IMR-90 (cell line): ENCODE results near the gene SLC7A6OS. TPM values are rescaled to one million over a fixed set of nuclear protein-coding genes. Genes with fewer than 3 reads are reported as not detected.

ENCODE experiments used
- ATAC-seq: fragments of 200-7000 bp; cut with Tn5 transposase; 2 replicates; pipeline ENCODE4 v1.9.1; 2020; ENCODE audit warnings: low read depth, mild to moderate bottlenecking, moderate library complexity
- BruUV-seq: library from RNA; stranded (reverse); fragments of 400-500 nt; replicated peaks from 2 replicates; lab custom pipeline; 2021; lab: Mats Ljungman, UMichigan
- CTCF ChIA-PET: fragments of 300-600 bp; formaldehyde crosslinking; extraction: SDS; loops from one replicate; lab custom pipeline; 2021; ENCODE audit warnings: antibody characterized with exemption; lab: Yijun Ruan, JAX
- POLR2A ChIA-PET: fragments of 300-600 bp; sonication (Branson Sonifier 250); formaldehyde crosslinking; loops from one replicate; lab custom pipeline; 2022; ENCODE audit warnings: antibody characterized with exemption; ENCODE audit not compliant: unreplicated experiment; lab: Charles Lee
- DNase-seq: peaks from one replicate; pipeline ENCODE4 v3.0.0; 2013
- H2AFZ ChIP-seq: replicated peaks from 2 replicates; pipeline ENCODE3; 2013; ENCODE audit warnings: low read length, mild to moderate bottlenecking; ENCODE audit not compliant: poor library complexity
- H2AK5ac ChIP-seq: 2 replicates; pipeline ENCODE4 v1.6.1; 2013; ENCODE audit warnings: low read depth, low read length, inconsistent platforms
- H2AK9ac ChIP-seq: replicated peaks from 2 replicates; pipeline ENCODE3; 2013; ENCODE audit warnings: mild to moderate bottlenecking, low read depth, low read length, moderate library complexity; ENCODE audit not compliant: poor library complexity
- H2BK120ac ChIP-seq: 2 replicates; pipeline ENCODE4 v1.6.1; 2013; ENCODE audit warnings: low read depth, low read length, inconsistent platforms
- H2BK15ac ChIP-seq: 3 replicates; pipeline ENCODE4 v1.6.1; 2013; ENCODE audit warnings: low read depth, low read length, inconsistent platforms
- H2BK20ac ChIP-seq: 2 replicates; pipeline ENCODE4 v1.6.1; 2013; ENCODE audit warnings: low read depth, mild to moderate bottlenecking, inconsistent platforms, low read length, moderate library complexity
- H2BK5ac ChIP-seq: 2 replicates; pipeline ENCODE4 v1.6.1; 2013; ENCODE audit warnings: mild to moderate bottlenecking, low read depth, low read length, inconsistent platforms; ENCODE audit not compliant: poor library complexity, severe bottlenecking
- H3K14ac ChIP-seq: replicated peaks from 2 replicates; pipeline ENCODE4 v1.6.1; 2013; ENCODE audit warnings: low read depth, low read length, inconsistent platforms
- H3K18ac ChIP-seq: 2 replicates; pipeline ENCODE4 v1.6.1; 2013; ENCODE audit warnings: low read depth, low read length, control low read depth
- H3K23ac ChIP-seq: 2 replicates; pipeline ENCODE4 v1.6.1; 2013; ENCODE audit warnings: low read depth, low read length, inconsistent platforms
- H3K27ac ChIP-seq: 2 replicates; pipeline ENCODE4 v1.5.1; 2013; ENCODE audit warnings: mild to moderate bottlenecking, control low read depth, low read length; ENCODE audit not compliant: insufficient read depth
- H3K27me3 ChIP-seq: 2 replicates; pipeline ENCODE4 v1.6.1; 2013; ENCODE audit warnings: low read length; ENCODE audit not compliant: control insufficient read depth, insufficient read depth
- H3K36me3 ChIP-seq: 2 replicates; pipeline ENCODE4 v1.6.1; 2013; ENCODE audit warnings: low read length, mixed read lengths; ENCODE audit not compliant: control insufficient read depth, insufficient read depth
- H3K4ac ChIP-seq: 2 replicates; pipeline ENCODE4 v1.6.1; 2013; ENCODE audit warnings: low read depth, low read length, inconsistent platforms
- H3K4me1 ChIP-seq: 2 replicates; pipeline ENCODE4 v1.6.1; 2013; ENCODE audit warnings: low read length, mixed read lengths; ENCODE audit not compliant: control insufficient read depth, insufficient read depth
- H3K4me2 ChIP-seq: 2 replicates; pipeline ENCODE4 v1.6.1; 2013; ENCODE audit warnings: low read depth, mild to moderate bottlenecking, control low read depth, low read length, moderate library complexity
- H3K4me3 ChIP-seq: 2 replicates; pipeline ENCODE4 v1.5.1; 2013; ENCODE audit warnings: low read depth, mild to moderate bottlenecking, control low read depth, low read length, moderate library complexity; ENCODE audit not compliant: insufficient read depth
- H3K56ac ChIP-seq: 2 replicates; pipeline ENCODE4 v1.6.1; 2013; ENCODE audit warnings: low read length, inconsistent platforms; ENCODE audit not compliant: insufficient read depth; ENCODE audit errors: extremely low read depth
- H3K79me1 ChIP-seq, 2 experiments: 2 replicates each; pipeline ENCODE4 v1.6.1; 2013; ENCODE audit warnings: low read length in 2 of 2, inconsistent platforms in 1 of 2, low read depth in 1 of 2
- H3K9ac ChIP-seq: 2 replicates; pipeline ENCODE4 v1.6.1; 2013; ENCODE audit warnings: low read depth, low read length, control low read depth
- H3K9me1 ChIP-seq: 2 replicates; pipeline ENCODE4 v1.6.1; 2013; ENCODE audit warnings: low read length, inconsistent platforms; ENCODE audit not compliant: insufficient read depth
- H3K9me3 ChIP-seq: 2 replicates; pipeline ENCODE4 v1.6.1; 2013; ENCODE audit warnings: low read length; ENCODE audit not compliant: control insufficient read depth, insufficient read depth
- H4K20me1 ChIP-seq: 2 replicates; pipeline ENCODE4 v1.6.1; 2013; ENCODE audit warnings: low read length, inconsistent platforms; ENCODE audit not compliant: insufficient read depth
- H4K5ac ChIP-seq: 2 replicates; pipeline ENCODE4 v1.6.1; 2013; ENCODE audit warnings: mild to moderate bottlenecking, low read depth, low read length, control low read depth
- H4K8ac ChIP-seq, 2 experiments: 2 replicates each; pipeline ENCODE4 v1.6.1; 2013; ENCODE audit warnings: low read depth in 2 of 2, low read length in 2 of 2, control low read depth in 1 of 2, inconsistent platforms in 1 of 2
- H4K91ac ChIP-seq: 2 replicates; pipeline ENCODE4 v1.6.1; 2013; ENCODE audit warnings: low read depth, low read length, inconsistent platforms; ENCODE audit not compliant: insufficient read depth
- BHLHE40 ChIP-seq: fragments of 150-350 bp; IDR thresholded peaks from 2 replicates; pipeline ENCODE4 v1.6.1; 2016; ENCODE audit warnings: mild to moderate bottlenecking, low read depth, low read length
- CEBPB ChIP-seq: IDR thresholded peaks from 2 replicates; pipeline ENCODE4 v1.6.1; 2012; ENCODE audit warnings: low read depth, low read length, improper control_type of control experiment
- CHD1 ChIP-seq: IDR thresholded peaks from 2 replicates; pipeline ENCODE4 v1.6.1; 2012; ENCODE audit warnings: low read depth, low read length, improper control_type of control experiment
- ELK1 ChIP-seq: fragments of 150-350 bp; IDR thresholded peaks from 2 replicates; pipeline ENCODE4 v1.6.1; 2016; ENCODE audit warnings: low read depth, mild to moderate bottlenecking, low read length, moderate library complexity, borderline replicate concordance
- FOS ChIP-seq: fragments of 150-350 bp; IDR thresholded peaks from 2 replicates; pipeline ENCODE4 v1.6.1; 2016; ENCODE audit warnings: low read depth, low read length
- MAFK ChIP-seq: IDR thresholded peaks from 2 replicates; pipeline ENCODE4 v1.6.1; 2012; ENCODE audit warnings: low read depth, low read length, improper control_type of control experiment
- MAZ ChIP-seq: IDR thresholded peaks from 2 replicates; pipeline ENCODE4 v1.6.1; 2012; ENCODE audit warnings: low read depth, mild to moderate bottlenecking, low read length, improper control_type of control experiment, moderate library complexity, borderline replicate concordance
- MXI1 ChIP-seq: IDR thresholded peaks from 2 replicates; pipeline ENCODE4 v1.6.1; 2012; ENCODE audit warnings: low read depth, mild to moderate bottlenecking, low read length, moderate library complexity, borderline replicate concordance
- NFE2L2 ChIP-seq: fragments of 150-350 bp; IDR thresholded peaks from 2 replicates; pipeline ENCODE4 v1.6.1; 2016; ENCODE audit warnings: low read depth, mild to moderate bottlenecking, low read length
- RCOR1 ChIP-seq: IDR thresholded peaks from 2 replicates; pipeline ENCODE4 v1.6.1; 2012; ENCODE audit warnings: mild to moderate bottlenecking, low read length, improper control_type of control experiment; ENCODE audit not compliant: insufficient replicate concordance
- RFX5 ChIP-seq: IDR thresholded peaks from 2 replicates; pipeline ENCODE4 v1.8.0; 2012; ENCODE audit warnings: low read depth, mild to moderate bottlenecking, low read length, moderate library complexity
- WGBS, 2 experiments: methylation state at CpG; one replicate each; pipeline versions ENCODE4 v1.1.5 to v1.1.7; 2013; ENCODE audit warnings: missing lambda C conversion rate in 2 of 2; ENCODE audit not compliant: insufficient read length in 1 of 2; ENCODE audit errors: extremely low coverage in 2 of 2; 5-methylcytosine and 5-hydroxymethylcytosine counted together
- dilution Hi-C: fragments of 300-500 bp; cut with HindIII; formaldehyde crosslinking; loops from one replicate; pipeline ENCODE4 v1.14.3; 2018; ENCODE audit warnings: low sequenced_read_pairs; ENCODE audit not compliant: unreplicated experiment
- in situ Hi-C: fragments of 300-500 bp; cut with MboI; formaldehyde crosslinking; loops from 3 replicates; pipeline ENCODE4 v1.14.3; 2019; ENCODE audit warnings: low sequenced_read_pairs, inconsistent platforms, mixed read lengths
- intact Hi-C: fragments of 100-400 bp; cut with micrococcal nuclease; formaldehyde crosslinking; loops from 2 replicates; pipeline ENCODE4 v1.10.0; 2022
- polyA plus RNA-seq, 3 experiments: library from polyadenylated mRNA; depleted of rRNA; stranded (reverse); fragments of >200 nt; gene quantifications; 2 replicates each; pipeline ENCODE4 v1.2.3, GENCODE V29; 2012; ENCODE audit warnings: low replicate concordance in 1 of 3
- total RNA-seq: library from RNA; depleted of rRNA; stranded (reverse); fragments of >200 nt; gene quantifications from 2 replicates; pipeline ENCODE4 v1.2.3, GENCODE V29; 2012
- TF ChIP-seq, protein P1 (sequence below): conservative IDR thresholded peaks from 2 replicates; pipeline ENCODE4 v1.5.1; 2012; ENCODE audit warnings: mild to moderate bottlenecking, low read depth, low read length, improper control_type of control experiment
- TF ChIP-seq, protein P2 (sequence below): fragments of 150-350 bp; IDR thresholded peaks from 2 replicates; pipeline ENCODE4 v1.6.1; 2017; ENCODE audit warnings: mild to moderate bottlenecking, antibody characterized with exemption, low read length, low read depth

Gene SLC7A6OS
- total and polyA plus RNA-seq, 2 of the 4 experiments (the other 2 are of a cell fraction), result 6.8 to 8.4 TPM

DNA sequence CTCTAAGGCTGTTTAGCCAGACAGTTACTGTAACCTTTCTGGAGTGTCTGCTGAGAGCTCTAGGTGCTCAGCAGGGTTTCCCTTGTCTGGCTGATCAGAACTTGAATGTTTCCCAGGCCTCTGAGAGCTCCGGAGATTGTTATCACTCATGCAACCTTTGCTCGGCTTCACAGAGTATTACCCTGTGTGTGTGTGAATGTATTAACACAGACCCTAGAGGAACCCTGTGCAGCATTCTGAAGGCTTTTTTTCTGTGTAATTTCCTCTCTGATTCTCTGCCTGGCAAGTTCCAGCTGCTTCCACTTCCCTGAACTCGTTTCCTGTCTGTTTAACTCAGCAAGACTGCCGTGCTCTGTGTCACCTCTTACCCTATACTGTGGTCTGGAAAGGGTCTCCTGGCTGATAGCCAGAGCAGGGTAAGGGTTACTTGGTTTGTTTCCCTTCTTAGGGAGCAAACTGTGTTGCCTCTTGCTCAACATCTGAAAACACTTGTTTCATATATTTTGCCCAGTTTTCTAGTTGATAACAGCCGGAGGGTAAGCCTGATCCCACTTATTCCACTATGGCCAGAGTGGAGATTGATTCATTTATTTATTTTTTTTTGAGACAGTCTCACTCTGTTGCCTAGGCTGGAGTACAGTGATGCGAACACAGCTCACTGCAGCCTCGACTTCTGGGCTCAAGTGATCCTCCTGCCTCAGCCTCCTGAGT lies 21.8 kb upstream of the SLC7A6OS start:
- peak overlapping the region; percentile 84 for H2BK20ac ChIP-seq
- peak overlapping the region; percentile 90 for H2BK120ac ChIP-seq
- peaks cover 13% of the 10 kb centered on the region for H3K4me1 ChIP-seq
- H2AK5ac ChIP-seq, result peak overlapping the region; percentile 60
- peaks cover 7% of the 10 kb centered on the region for H3K36me3 ChIP-seq
- intact Hi-C loops, result no loop called here
- no peaks in the 10 kb centered on the region for H3K9me3 ChIP-seq
- H2BK5ac ChIP-seq, result peak overlapping the region; percentile 91
- TF ChIP-seq CEBPB (no peak), RFX5 (no peak), MAZ (no peak), CHD1 (no peak), NFE2L2 (no peak), BHLHE40 (no peak), RCOR1 (no peak), ELK1 (no peak), FOS (no peak), MAFK (no peak), MXI1 (no peak)
- TF ChIP-seq, protein P1, sequence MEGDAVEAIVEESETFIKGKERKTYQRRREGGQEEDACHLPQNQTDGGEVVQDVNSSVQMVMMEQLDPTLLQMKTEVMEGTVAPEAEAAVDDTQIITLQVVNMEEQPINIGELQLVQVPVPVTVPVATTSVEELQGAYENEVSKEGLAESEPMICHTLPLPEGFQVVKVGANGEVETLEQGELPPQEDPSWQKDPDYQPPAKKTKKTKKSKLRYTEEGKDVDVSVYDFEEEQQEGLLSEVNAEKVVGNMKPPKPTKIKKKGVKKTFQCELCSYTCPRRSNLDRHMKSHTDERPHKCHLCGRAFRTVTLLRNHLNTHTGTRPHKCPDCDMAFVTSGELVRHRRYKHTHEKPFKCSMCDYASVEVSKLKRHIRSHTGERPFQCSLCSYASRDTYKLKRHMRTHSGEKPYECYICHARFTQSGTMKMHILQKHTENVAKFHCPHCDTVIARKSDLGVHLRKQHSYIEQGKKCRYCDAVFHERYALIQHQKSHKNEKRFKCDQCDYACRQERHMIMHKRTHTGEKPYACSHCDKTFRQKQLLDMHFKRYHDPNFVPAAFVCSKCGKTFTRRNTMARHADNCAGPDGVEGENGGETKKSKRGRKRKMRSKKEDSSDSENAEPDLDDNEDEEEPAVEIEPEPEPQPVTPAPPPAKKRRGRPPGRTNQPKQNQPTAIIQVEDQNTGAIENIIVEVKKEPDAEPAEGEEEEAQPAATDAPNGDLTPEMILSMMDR, result no peak
- TF ChIP-seq, protein P2, sequence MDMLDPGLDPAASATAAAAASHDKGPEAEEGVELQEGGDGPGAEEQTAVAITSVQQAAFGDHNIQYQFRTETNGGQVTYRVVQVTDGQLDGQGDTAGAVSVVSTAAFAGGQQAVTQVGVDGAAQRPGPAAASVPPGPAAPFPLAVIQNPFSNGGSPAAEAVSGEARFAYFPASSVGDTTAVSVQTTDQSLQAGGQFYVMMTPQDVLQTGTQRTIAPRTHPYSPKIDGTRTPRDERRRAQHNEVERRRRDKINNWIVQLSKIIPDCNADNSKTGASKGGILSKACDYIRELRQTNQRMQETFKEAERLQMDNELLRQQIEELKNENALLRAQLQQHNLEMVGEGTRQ, result no peak
- H3K18ac ChIP-seq, result peak overlapping the region; percentile 91
- peak; percentile 52 for DNase-seq
- H3K9me1 ChIP-seq, result peaks cover 13% of the 10 kb centered on the region
- H3K4me3 ChIP-seq, result no peak overlapping the region
- peak overlapping the region; percentile 46 for H4K5ac ChIP-seq
- H3K79me1 ChIP-seq, result peaks cover 0 to 16% of the 10 kb centered on the region in 2 experiments; a peak in 2 of 4 replicates
- ATAC-seq, result peak; percentile 43
- peak overlapping the region; percentile 65; the same call in 2 of the 3 replicates for H2BK15ac ChIP-seq
- dilution Hi-C loops, result no loop called here
- H3K14ac ChIP-seq, result peak overlapping the region; percentile 85
- H4K20me1 ChIP-seq, result peaks cover 6% of the 10 kb centered on the region; the same call in 1 of the 2 replicates
- peak overlapping the region; percentile 75 for H3K23ac ChIP-seq
- ChIA-PET CTCF (interaction anchor here (0.8 to 1.0 kb wide), 2 partner anchors 63 to 68 kb away, joined by 3 read pairs; partner anchors contain the start of gene SLC7A6), POLR2A (interaction anchor here (1.1 kb wide), 1 partner anchor 68 kb away, joined by 3 read pairs; the partner anchor contains the start of gene SLC7A6)
- peak overlapping the region; percentile 86 for H3K4ac ChIP-seq
- peak overlapping the region; percentile 83 for H4K91ac ChIP-seq
- H3K27me3 ChIP-seq, result no peaks in the 10 kb centered on the region
- BruUV-seq, result no TSS peak
- peak overlapping the region; percentile 75 for H3K56ac ChIP-seq
- WGBS, 2 experiments, result no CpG with 5 or more reads among the region's 7 CpGs
- H3K4me2 ChIP-seq, result peak overlapping the region; percentile 79
- peak overlapping the region; percentile 44 for H2AFZ ChIP-seq
- peak overlapping the region; percentile 29 to 96; a peak in 3 of 4 replicates for H4K8ac ChIP-seq
- peak overlapping the region; percentile 65 for H2AK9ac ChIP-seq
- in situ Hi-C loops, result no loop called here
- peak overlapping the region; percentile 77 for H3K27ac ChIP-seq
- peak overlapping the region; percentile 25 for H3K9ac ChIP-seq
